ENCODE measurements around the gene CCL4L2.
"Not testable (repeated sequence)": the region's sequence is repeated elsewhere in the genome, so short reads cannot be mapped to it uniquely, and the experiment has no call there.

Gene CCL4L2

DNA sequence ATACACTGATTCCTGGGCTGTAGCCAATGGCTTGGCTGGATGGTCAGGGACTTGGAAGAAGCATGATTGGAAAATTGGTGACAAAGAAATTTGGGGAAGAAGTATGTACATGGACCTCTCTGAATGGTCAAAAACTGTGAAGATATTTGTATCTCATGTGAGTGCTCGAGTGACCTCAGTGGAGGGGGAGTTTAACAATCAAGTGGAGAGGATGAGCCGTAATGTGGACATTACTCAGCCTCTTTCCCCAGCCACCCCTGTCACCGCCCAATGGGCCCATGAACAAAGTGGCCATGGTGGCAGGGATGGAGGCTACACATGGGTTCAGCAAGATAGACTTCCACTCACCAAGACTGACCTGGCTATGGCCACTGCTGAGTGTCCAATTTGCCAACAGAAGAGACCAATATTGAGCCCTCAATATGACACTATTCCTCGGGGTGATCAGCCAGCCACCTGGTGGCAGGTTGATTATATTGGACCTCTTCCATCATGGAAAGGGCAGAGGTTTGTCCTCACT lies 10.8 kb downstream of the CCL4L2 start:
- not testable (repeated sequence) for DNase-seq (ENCODE audit: low spot score)

GRCh38 chr17:36222967-36223366 lies 12.1 kb downstream of the CCL4L2 start:
- not testable (repeated sequence) for DNase-seq (ENCODE audit: low spot score)

- DNase-seq (ENCODE audit: low spot score) = not testable (repeated sequence)
Measured at GRCh38 chr17:36229644-36230043, 18.8 kb downstream of the CCL4L2 start.

DNA sequence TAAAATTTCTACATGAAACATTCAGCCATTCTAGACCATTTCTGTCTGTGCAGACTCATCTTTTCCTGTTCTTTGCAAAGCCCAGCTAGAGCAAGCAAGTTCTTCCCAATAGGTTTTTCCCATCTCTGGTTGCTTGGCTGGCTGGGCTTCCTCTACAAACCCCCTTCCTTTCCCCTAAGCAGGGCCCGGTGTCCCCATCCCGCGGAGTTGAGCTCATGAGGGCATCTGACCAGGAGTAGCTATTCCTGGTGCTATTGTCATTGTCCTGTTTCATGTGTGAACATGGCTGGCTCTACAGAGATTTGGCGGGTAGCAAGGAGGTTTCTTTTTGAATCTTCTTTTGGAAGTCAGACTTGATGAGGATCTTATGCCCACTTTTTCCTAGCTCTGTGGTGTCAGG lies 31.2 kb downstream of the CCL4L2 start:
- DNase-seq (ENCODE audit: low spot score) = not testable (repeated sequence)
